Measurements from ENCODE around the gene UBTD1. TPM values are rescaled to one million over a fixed set of nuclear protein-coding genes. Genes with fewer than 3 reads are reported as not detected.

Gene UBTD1
- polyA plus RNA-seq, 1 donor from 2014 or later, result 3.3 TPM

DNA sequence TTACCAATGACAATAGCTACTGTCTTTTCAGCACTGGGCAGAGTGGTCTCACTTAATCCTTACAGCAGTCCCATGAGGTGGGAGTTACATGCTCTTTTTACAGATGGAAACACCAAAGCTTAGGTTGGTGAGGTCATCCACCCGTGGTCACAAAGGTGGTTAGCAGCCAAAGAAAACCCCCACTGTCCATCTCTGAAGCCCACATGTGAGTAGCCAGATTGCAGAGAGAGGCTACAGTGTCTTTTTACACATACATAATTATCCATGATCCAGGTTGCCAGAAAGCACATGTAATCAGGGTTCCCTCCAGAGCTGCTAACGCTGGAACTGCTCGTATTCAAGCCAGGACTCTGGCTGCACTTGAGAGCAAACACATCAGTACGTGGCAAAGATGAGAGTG lies 49.2 kb downstream of the UBTD1 start:
- H4K20me1 ChIP-seq (ENCODE audit: insufficient read depth), result no peaks in the 10 kb centered on the region
- H3K27ac ChIP-seq (ENCODE audit: low read length), result no peak overlapping the region
- no peaks in the 10 kb centered on the region for H3K36me3 ChIP-seq (ENCODE audit: insufficient read depth, low read length)
- no peak overlapping the region for H3K4me2 ChIP-seq (ENCODE audit: low read length)
- no peaks in the 10 kb centered on the region for H3F3A ChIP-seq (ENCODE audit: insufficient read depth, low read length, poor library complexity, severe bottlenecking)
- no peak overlapping the region for H3K4me3 ChIP-seq (ENCODE audit: low read length)
- no peak overlapping the region for H3K9ac ChIP-seq (ENCODE audit: low read length)
- TF ChIP-seq, protein P1, sequence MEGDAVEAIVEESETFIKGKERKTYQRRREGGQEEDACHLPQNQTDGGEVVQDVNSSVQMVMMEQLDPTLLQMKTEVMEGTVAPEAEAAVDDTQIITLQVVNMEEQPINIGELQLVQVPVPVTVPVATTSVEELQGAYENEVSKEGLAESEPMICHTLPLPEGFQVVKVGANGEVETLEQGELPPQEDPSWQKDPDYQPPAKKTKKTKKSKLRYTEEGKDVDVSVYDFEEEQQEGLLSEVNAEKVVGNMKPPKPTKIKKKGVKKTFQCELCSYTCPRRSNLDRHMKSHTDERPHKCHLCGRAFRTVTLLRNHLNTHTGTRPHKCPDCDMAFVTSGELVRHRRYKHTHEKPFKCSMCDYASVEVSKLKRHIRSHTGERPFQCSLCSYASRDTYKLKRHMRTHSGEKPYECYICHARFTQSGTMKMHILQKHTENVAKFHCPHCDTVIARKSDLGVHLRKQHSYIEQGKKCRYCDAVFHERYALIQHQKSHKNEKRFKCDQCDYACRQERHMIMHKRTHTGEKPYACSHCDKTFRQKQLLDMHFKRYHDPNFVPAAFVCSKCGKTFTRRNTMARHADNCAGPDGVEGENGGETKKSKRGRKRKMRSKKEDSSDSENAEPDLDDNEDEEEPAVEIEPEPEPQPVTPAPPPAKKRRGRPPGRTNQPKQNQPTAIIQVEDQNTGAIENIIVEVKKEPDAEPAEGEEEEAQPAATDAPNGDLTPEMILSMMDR (IDR thresholded peaks at IDR 0.05; ENCODE audit: poor library complexity, severe bottlenecking), result no peak
- TF ChIP-seq MXI1 (conservative IDR thresholded peaks at IDR 0.05; ENCODE audit: poor library complexity, severe bottlenecking) (no peak), POLR2AphosphoS5 (IDR thresholded peaks at IDR 0.05) (no peak), RAD21 (conservative IDR thresholded peaks at IDR 0.05) (no peak), SMC3 (conservative IDR thresholded peaks at IDR 0.05; ENCODE audit: poor library complexity) (no peak), TAF1 (IDR thresholded peaks at IDR 0.05; ENCODE audit: low read depth) (no peak), EP300 (conservative IDR thresholded peaks at IDR 0.05; ENCODE audit: poor library complexity, severe bottlenecking) (no peak), EZH2 (IDR thresholded peaks at IDR 0.05; ENCODE audit: borderline replicate concordance, insufficient read depth, low read length, poor library complexity, severe bottlenecking) (no peak)
- TF ChIP-seq, protein P2, sequence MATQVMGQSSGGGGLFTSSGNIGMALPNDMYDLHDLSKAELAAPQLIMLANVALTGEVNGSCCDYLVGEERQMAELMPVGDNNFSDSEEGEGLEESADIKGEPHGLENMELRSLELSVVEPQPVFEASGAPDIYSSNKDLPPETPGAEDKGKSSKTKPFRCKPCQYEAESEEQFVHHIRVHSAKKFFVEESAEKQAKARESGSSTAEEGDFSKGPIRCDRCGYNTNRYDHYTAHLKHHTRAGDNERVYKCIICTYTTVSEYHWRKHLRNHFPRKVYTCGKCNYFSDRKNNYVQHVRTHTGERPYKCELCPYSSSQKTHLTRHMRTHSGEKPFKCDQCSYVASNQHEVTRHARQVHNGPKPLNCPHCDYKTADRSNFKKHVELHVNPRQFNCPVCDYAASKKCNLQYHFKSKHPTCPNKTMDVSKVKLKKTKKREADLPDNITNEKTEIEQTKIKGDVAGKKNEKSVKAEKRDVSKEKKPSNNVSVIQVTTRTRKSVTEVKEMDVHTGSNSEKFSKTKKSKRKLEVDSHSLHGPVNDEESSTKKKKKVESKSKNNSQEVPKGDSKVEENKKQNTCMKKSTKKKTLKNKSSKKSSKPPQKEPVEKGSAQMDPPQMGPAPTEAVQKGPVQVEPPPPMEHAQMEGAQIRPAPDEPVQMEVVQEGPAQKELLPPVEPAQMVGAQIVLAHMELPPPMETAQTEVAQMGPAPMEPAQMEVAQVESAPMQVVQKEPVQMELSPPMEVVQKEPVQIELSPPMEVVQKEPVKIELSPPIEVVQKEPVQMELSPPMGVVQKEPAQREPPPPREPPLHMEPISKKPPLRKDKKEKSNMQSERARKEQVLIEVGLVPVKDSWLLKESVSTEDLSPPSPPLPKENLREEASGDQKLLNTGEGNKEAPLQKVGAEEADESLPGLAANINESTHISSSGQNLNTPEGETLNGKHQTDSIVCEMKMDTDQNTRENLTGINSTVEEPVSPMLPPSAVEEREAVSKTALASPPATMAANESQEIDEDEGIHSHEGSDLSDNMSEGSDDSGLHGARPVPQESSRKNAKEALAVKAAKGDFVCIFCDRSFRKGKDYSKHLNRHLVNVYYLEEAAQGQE (IDR thresholded peaks at IDR 0.05; ENCODE audit: borderline replicate concordance), result no peak
- no peaks in the 10 kb centered on the region for H3K9me3 ChIP-seq (ENCODE audit: low read length)
- H3K79me2 ChIP-seq (replicated peaks; ENCODE audit: insufficient read depth, low read length), result no peaks in the 10 kb centered on the region
- no peak overlapping the region for H2AFZ ChIP-seq (ENCODE audit: low read depth, low read length)
- H3K9me2 ChIP-seq (ENCODE audit: insufficient read depth, low read length), result no peaks in the 10 kb centered on the region
- no peaks in the 10 kb centered on the region for H3K27me3 ChIP-seq (ENCODE audit: insufficient read depth, low read depth, low read length)

DNA sequence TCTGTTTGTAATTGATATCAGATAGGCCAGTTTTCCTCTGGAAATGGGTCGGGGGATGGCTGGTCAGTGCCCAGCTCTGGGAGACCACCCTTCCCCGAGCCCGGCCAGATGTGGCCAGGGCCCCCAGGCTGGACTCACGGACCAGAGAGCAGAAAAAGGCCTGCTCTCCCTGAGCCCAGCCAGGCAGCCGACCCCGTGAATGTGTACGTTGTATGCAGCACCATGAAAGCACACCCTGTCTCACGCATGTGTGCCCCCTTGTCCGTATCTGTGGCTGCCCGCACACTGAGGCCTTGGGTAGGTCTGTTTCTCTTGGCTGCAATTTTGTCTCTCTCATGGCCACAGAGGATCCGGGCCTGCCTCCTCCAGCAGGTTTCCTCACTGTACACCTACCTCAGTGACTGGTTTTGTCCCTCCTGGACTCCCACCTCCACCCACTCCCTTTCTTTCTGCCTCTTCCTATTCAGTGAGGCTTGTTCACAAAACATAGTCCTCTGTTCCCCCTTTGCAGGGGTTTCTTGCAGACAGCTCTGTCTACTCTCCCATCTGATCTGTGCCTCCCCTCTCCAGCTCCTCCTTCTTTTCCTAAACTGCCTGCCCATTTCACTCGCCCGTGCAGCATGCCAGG lies 50.2 kb downstream of the UBTD1 start:
- Histone ChIP-seq H2AFZ (ENCODE audit: low read depth, low read length) (no peak overlapping the region), H3K9me2 (ENCODE audit: insufficient read depth, low read length) (no peaks in the 10 kb centered on the region), H3K9ac (ENCODE audit: low read length) (no peak overlapping the region), H3K27me3 (ENCODE audit: insufficient read depth, low read depth, low read length) (no peaks in the 10 kb centered on the region), H3K4me3 (ENCODE audit: low read length) (no peak overlapping the region), H3K79me2 (replicated peaks; ENCODE audit: insufficient read depth, low read length) (no peaks in the 10 kb centered on the region), H3F3A (ENCODE audit: insufficient read depth, low read length, poor library complexity, severe bottlenecking) (no peaks in the 10 kb centered on the region), H3K4me2 (ENCODE audit: low read length) (no peak overlapping the region), H4K20me1 (ENCODE audit: insufficient read depth) (no peaks in the 10 kb centered on the region), H3K9me3 (ENCODE audit: low read length) (no peaks in the 10 kb centered on the region), H3K36me3 (ENCODE audit: insufficient read depth, low read length) (no peaks in the 10 kb centered on the region), H3K27ac (ENCODE audit: low read length) (no peak overlapping the region)
- no peak for TF ChIP-seq SMC3 (conservative IDR thresholded peaks at IDR 0.05; ENCODE audit: poor library complexity)
- TF ChIP-seq MXI1 (conservative IDR thresholded peaks at IDR 0.05; ENCODE audit: poor library complexity, severe bottlenecking), result no peak
- TF ChIP-seq EZH2 (IDR thresholded peaks at IDR 0.05; ENCODE audit: borderline replicate concordance, insufficient read depth, low read length, poor library complexity, severe bottlenecking), result no peak
- TF ChIP-seq EP300 (conservative IDR thresholded peaks at IDR 0.05; ENCODE audit: poor library complexity, severe bottlenecking), result no peak
- TF ChIP-seq, protein P1 (IDR thresholded peaks at IDR 0.05; ENCODE audit: poor library complexity, severe bottlenecking), result no peak
- no peak for TF ChIP-seq RAD21 (conservative IDR thresholded peaks at IDR 0.05)
- TF ChIP-seq POLR2AphosphoS5 (IDR thresholded peaks at IDR 0.05), result no peak
- TF ChIP-seq, protein P2 (IDR thresholded peaks at IDR 0.05; ENCODE audit: borderline replicate concordance), result no peak

Data from neural cell (in vitro differentiated cells).